Glomerular endothelial cell (primary cell): Measurements from ENCODE around the gene PCDHGA11. TPM values are rescaled to one million over a fixed set of nuclear protein-coding genes. Genes with fewer than 3 reads are reported as not detected.
"Not testable (repeated sequence)": the region's sequence is repeated elsewhere in the genome, so short reads cannot be mapped to it uniquely, and the experiment has no call there.

ENCODE experiments used
- DNase-seq: peaks from one replicate; pipeline ENCODE4 v3.0.0-alpha.2; 2011; ENCODE audit warnings: low read depth, low spot score; ENCODE audit errors: extremely low read depth
- total RNA-seq: library from RNA; depleted of rRNA; stranded (reverse); fragments of >200 nt; gene quantifications from 2 replicates; pipeline ENCODE4 v1.2.3, GENCODE V29; 2015

The PCDHGA11 gene
- total RNA-seq, 1 donor from 2014 or later: 17.5 TPM

DNA sequence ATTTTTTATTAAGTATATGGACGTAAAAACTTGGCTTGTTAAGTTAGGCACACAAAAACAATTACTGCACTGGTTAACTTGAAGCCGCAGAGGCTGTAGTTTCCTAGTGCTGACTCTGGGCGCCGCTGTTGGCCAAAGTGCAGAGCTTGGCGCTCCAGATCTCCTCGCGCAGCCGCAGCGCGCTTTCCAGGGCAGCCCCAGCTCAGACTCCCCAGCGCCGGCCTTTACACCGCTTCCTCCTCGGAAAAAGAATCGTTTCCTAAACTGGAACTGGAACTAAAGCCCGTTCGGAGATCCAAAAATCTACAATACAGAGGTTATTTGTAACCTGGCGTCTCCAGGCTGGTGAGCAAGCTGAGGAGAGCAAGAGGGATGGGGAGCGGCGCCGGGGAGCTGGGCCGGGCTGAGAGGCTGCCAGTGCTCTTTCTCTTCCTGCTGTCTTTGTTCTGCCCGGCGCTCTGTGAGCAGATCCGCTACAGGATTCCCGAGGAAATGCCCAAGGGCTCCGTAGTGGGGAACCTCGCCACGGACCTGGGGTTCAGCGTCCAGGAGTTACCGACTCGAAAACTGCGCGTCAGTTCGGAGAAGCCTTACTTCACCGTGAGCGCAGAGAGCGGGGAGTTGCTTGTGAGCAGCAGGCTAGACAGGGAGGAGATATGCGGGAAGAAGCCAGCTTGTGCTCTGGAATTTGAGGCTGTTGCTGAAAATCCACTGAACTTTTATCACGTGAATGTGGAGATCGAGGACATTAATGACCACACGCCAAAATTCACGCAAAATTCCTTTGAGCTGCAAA, 22.9 kb upstream of the PCDHGA11 start, which contains the start of gene PCDHGB5:
Gene PCDHGB5 (plus strand): TSS at position 192 of the 796 bp plus-strand sequence. CDS start 181 bp downstream, at position 373.
- DNase-seq: not testable (repeated sequence)

DNA sequence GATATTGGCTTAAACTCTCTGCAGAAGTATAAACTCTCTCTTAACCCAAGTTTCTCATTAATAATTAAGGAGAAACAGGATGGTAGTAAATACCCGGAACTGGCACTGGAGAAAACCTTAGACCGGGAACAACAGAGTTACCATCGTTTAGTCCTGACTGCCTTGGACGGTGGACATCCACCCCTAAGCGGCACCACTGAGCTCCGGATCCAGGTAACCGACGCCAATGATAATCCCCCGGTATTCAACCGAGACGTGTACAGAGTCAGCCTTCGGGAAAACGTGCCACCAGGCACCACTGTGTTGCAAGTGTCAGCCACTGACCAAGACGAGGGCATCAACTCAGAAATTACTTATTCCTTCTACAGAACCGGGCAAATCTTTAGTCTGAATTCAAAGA, 22.2 kb upstream of the PCDHGA11 start:
- no peak for DNase-seq

DNA sequence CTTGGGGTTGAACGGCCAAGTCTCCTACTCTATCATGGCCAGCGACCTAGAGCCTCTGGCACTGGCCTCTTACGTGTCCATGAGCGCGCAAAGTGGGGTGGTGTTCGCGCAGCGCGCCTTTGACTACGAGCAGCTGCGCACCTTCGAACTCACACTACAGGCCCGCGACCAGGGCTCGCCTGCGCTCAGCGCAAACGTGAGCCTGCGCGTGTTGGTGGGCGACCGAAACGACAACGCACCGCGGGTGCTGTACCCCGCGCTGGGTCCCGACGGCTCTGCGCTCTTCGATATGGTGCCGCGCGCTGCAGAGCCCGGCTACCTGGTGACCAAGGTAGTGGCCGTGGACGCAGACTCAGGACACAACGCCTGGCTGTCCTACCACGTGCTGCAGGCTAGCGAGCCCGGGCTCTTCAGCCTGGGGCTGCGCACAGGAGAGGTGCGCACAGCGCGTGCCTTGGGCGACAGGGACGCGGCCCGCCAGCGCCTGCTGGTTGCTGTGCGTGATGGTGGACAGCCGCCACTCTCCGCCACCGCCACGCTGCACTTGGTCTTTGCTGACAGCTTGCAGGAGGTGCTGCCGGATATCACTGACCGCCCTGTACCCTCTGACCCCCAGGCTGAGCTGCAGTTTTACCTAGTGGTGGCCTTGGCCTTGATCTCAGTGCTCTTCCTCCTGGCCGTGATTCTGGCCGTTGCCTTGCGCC, 21.1 kb upstream of the PCDHGA11 start:
- DNase-seq: no peak

DNA sequence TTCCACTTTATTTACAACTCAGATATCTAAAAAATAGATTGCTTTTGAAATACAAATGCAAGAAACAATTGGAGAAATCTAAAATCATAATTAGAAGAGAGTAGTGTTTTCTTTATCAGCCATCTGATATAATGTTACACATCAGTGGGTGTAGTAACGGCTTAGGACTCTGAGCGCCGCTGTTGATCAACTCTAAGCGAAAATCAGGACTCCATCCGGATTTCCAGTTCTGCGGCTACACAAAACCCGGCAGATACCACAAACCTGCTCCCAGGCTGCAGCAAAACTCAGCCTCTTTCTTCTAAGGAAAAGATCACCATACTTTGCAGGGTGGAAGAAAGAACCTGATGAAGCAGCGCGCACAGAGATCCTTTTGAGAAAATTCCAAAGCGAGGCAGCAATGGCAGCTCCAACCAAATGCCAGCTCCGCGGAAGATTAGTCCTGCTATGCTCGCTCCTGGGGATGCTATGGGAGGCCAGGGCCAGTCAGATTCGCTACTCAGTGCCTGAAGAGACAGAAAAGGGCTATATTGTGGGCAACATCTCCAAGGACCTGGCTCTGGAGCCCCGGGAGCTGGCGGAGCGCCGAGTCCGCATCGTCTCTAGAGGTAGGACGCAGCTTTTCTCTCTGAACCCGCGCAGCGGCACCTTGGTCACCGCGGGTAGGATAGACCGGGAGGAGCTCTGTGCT, 18.2 kb upstream of the PCDHGA11 start, which contains the start of gene PCDHGA9:
Gene PCDHGA9 (plus strand): TSS at position 226 of the 691 bp plus-strand sequence. CDS start 175 bp downstream, at position 401.
- DNase-seq: no peak

DNA sequence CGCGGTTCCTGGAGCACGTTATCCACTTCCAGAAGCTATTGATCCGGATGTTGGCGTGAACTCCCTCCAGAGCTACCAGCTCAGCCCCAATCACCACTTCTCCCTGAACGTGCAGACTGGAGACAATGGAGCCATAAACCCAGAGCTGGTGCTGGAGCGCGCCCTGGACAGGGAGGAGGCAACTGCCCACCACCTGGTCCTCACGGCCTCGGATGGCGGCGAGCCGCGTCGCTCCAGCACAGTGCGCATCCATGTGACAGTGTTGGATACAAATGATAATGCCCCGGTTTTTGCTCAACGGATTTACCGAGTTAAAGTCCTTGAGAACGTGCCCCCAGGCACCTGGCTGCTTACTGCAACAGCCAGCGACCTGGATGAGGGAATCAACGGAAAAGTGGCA, 17.5 kb upstream of the PCDHGA11 start:
- DNase-seq: no peak

DNA sequence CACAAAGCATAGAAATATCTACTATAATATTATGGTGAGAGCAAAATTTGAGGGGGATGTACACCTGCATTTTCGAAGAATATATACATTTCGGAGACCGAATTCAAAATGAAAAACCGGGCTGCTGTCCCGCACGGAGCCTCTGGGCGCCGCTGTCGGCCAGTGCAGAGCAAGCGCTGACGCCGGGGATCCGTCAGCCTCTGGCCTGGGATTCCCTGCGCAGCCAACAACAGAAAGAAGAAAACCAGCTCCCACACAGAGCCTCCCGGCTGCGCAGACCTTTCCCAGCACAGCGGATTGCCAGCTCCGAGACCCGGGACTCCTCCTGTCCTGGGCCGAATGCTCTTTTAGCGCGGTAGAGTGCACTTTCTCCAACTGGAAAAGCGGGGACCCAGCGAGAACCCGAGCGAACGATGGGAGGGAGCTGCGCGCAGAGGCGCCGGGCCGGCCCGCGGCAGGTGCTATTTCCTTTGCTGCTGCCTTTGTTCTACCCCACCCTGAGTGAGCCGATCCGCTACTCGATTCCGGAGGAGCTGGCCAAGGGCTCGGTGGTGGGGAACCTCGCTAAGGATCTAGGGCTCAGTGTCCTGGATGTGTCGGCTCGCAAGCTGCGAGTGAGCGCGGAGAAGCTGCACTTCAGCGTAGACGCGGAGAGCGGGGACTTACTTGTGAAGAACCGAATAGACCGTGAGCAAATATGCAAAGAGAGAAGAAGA, 12.9 kb upstream of the PCDHGA11 start, which contains the start of gene PCDHGB6:
Gene PCDHGB6 (plus strand): TSS at position 232 of the 716 bp plus-strand sequence. CDS start 182 bp downstream, at position 414.
- not testable (repeated sequence) for DNase-seq

DNA sequence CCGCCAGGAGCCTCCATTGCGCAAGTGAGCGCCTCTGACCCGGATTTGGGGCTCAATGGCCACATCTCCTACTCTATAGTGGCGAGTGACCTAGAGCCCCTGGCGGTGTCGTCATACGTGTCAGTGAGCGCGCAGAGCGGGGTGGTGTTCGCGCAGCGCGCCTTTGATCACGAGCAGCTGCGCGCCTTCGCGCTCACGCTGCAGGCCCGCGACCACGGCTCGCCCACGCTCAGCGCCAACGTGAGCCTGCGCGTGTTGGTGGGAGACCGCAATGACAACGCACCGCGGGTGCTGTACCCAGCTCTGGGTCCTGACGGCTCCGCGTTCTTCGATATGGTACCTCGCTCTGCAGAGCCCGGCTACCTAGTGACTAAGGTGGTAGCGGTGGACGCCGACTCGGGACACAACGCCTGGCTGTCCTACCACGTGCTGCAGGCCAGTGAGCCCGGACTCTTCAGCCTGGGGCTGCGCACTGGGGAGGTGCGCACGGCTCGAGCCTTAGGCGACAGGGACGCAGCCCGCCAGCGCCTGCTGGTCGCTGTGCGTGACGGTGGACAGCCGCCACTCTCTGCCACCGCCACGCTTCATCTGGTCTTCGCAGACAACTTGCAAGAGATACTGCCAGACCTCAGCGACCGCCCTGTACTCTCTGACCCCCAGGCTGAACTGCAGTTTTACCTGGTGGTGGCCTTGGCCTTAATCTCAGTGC, 11.1 kb upstream of the PCDHGA11 start:
- no peak for DNase-seq

DNA sequence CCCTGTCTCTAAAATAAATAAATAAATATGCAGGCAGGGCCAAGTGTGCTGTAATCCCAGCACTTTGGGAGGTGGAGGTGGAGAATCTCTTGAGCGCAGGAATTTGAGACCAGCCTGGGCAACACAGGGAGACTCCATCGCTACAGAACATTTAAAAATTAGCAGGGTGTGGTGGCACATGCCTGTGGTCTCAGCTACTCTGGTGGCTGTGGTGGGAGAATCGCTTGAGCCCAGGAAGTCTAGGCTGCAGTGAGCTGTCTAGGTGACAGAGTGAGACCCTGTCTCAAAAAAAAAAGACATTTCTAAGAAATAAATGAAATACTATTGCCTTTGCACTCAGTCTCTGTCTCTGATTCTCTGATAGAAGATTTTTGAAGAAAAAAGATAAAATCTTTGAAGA, 9.3 kb upstream of the PCDHGA11 start:
- no peak for DNase-seq

DNA sequence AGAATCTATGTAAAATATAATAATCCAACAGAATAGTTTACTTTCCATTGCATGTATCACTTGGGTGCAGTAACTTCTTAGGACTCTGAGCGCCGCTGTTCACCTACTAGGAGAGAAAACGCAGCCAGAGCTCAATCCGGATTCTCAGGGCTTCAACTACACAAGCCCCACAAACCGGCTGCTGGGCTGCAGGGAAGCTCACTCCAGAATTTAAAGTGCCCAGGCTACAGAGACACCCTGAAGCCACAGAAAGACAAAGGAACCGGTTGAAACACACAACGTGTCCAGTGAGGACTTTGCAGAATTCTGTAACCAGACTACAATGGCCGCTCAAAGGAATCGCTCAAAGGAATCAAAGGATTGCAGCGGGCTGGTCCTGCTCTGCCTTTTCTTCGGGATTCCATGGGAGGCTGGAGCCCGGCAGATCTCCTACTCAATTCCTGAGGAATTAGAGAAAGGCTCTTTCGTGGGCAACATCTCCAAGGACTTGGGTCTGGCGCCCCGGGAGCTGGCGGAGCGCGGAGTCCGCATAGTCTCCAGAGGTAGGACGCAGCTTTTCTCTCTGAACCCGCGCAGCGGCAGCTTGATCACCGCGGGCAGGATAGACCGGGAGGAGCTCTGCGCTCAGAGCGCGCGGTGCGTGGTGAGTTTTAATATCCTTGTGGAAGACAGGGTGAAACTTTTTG, 7.9 kb upstream of the PCDHGA11 start, which contains the start of gene PCDHGA10:
Gene PCDHGA10 (plus strand): TSS at position 134 of the 686 bp plus-strand sequence. CDS start 189 bp downstream, at position 323.
- DNase-seq: no peak

DNA sequence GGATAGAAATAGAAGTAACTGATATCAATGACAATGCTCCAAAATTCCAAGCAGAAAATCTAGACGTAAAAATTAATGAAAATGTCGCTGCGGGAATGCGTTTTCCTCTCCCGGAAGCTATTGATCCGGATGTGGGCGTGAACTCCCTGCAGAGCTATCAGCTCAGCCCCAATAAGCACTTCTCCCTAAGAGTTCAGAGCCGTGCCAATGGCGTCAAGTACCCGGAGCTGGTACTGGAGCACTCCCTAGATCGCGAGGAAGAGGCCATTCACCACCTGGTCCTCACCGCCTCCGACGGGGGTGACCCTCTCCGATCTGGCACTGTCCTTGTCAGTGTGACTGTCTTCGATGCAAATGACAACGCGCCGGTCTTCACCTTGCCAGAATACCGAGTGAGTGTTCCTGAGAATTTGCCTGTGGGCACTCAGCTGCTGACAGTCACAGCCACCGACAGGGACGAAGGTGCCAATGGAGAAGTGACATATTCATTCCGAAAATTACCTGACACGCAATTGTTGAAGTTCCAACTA, 7.2 kb upstream of the PCDHGA11 start:
- DNase-seq: no peak

DNA sequence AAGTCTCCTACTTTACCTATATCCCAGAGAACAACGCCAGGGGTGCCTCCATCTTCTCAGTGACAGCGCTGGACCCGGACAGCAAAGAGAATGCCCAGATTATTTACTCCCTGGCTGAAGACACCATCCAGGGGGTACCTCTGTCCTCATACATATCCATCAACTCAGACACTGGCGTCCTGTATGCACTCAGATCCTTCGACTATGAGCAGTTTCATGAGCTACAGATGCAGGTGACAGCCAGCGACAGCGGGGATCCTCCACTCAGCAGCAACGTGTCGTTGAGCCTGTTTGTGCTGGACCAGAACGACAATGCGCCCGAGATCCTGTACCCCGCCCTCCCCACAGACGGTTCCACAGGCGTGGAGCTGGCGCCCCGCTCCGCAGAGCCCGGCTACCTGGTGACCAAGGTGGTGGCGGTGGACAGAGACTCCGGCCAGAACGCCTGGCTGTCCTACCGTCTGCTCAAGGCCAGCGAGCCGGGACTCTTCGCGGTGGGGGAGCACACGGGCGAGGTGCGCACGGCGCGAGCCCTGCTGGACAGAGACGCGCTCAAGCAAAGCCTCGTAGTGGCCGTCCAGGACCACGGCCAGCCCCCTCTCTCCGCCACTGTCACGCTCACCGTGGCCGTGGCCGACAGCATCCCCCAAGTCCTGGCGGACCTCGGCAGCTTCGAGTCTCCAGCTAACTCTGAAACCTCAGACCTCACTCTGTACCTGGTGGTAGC, 6.1 kb upstream of the PCDHGA11 start:
- DNase-seq: not testable (repeated sequence)

DNA sequence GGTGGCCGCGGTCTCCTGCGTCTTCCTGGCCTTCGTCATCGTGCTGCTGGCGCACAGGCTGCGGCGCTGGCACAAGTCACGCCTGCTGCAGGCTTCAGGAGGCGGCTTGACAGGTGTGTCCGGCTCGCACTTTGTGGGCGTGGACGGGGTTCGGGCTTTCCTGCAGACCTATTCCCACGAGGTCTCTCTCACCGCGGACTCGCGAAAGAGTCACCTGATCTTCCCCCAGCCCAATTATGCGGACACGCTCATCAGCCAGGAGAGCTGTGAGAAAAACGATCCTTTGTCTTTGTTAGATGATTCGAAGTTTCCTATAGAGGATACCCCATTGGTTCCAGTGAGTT, 5.6 kb upstream of the PCDHGA11 start:
- not testable (repeated sequence) for DNase-seq

DNA sequence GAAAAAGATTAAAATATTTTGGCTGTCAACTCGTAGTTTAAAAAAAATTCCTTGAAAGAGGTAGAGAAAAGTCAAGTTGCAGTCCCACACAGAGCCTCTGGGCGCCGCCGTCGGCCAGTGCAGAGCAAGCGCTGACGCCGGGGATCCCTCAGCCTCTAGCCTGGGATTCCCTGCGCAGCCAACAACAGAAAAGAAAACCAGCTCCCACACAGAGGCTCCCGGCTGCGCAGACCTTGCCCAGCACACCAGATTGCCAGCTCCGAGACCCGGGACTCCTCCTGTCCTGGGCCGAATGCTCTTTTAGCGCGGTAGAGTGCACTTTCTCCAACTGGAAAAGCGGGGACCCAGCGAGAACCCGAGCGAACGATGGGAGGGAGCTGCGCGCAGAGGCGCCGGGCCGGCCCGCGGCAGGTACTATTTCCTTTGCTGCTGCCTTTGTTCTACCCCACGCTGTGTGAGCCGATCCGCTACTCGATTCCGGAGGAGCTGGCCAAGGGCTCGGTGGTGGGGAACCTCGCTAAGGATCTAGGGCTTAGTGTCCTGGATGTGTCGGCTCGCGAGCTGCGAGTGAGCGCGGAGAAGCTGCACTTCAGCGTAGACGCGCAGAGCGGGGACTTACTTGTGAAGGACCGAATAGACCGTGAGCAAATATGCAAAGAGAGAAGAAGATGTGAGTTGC, 3.2 kb upstream of the PCDHGA11 start, which contains the start of gene PCDHGB7:
Gene PCDHGB7 (plus strand): TSS at position 184 of the 679 bp plus-strand sequence. CDS start 183 bp downstream, at position 367.
- DNase-seq: not testable (repeated sequence)

DNA sequence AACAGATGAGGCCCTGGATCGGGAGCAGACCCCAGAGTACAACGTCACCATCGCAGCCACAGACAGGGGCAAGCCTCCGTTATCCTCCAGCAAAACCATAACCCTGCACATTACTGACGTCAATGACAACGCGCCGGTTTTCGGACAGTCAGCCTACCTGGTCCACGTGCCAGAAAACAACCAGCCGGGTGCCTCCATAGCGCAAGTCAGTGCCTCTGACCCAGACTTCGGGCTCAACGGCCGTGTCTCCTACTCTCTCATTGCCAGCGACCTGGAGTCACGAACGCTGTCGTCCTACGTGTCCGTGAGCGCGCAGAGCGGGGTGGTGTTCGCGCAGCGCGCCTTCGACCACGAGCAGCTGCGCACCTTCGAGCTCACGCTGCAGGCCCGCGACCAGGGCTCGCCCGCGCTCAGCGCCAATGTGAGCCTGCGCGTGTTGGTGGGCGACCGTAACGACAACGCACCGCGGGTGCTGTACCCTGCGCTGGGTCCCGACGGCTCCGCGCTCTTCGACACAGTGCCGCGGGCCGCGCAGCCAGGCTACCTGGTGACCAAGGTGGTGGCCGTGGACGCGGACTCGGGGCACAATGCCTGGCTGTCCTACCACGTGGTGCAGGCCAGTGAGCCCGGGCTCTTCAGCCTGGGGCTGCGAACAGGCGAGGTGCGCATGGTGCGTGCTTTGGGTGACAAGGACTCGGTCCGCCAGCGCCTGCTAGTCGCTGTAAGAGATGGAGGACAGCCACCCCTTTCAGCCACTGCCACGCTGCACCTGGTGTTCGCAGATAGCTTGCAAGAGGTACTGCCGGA, 1.6 kb upstream of the PCDHGA11 start:
- no peak for DNase-seq

DNA sequence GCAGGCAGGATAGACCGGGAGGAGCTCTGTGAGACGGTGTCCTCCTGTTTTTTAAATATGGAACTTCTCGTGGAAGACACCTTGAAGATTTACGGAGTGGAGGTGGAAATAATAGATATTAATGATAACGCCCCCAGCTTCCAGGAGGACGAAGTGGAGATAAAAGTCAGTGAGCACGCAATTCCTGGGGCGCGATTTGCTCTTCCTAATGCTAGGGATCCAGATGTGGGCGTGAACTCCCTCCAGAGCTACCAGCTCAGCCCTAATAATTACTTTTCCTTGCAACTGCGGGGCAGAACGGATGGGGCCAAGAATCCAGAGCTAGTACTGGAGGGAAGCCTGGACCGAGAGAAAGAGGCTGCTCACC, 621 bp downstream of the PCDHGA11 start:
- DNase-seq: no peak

DNA sequence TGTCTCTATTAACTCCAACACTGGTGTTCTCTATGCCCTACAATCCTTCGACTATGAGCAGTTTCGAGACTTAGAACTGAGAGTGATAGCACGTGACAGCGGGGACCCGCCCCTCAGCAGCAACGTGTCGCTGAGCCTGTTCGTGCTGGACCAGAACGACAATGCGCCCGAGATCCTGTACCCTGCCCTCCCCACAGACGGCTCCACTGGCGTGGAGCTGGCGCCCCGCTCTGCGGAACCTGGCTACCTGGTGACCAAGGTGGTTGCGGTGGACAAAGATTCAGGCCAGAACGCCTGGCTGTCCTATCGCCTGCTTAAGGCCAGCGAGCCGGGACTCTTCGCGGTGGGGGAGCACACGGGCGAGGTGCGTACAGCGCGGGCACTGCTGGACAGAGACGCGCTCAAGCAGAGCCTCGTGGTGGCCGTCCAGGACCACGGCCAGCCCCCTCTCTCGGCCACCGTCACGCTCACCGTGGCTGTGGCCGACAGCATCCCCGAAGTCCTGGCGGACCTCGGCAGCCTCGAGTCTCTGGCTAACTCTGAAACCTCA, 2.0 kb downstream of the PCDHGA11 start:
- no peak for DNase-seq
